MM.1S (cell line): ENCODE measurements around the gene TAS2R38.
"Not testable (repeated sequence)": the region's sequence is repeated elsewhere in the genome, so short reads cannot be mapped to it uniquely, and the experiment has no call there.

Experiments
- DNase-seq: peaks from one replicate; pipeline ENCODE4 v3.0.0-alpha.2; 2015
- H2AFZ ChIP-seq: fragments of 300-600 bp; sonication (generic); 2 replicates; pipeline ENCODE4 v1.6.0; 2016; ENCODE audit warnings: antibody characterized with exemption, low read length
- H3F3A ChIP-seq: fragments of 300-600 bp; sonication (generic); 2 replicates; pipeline ENCODE4 v1.6.1; 2016; ENCODE audit warnings: mild to moderate bottlenecking, antibody characterized with exemption, low read length, moderate library complexity, mixed read lengths; ENCODE audit not compliant: insufficient read depth
- H3K27ac ChIP-seq: fragments of 300-600 bp; sonication (generic); 2 replicates; pipeline ENCODE4 v1.5.1; 2016; ENCODE audit warnings: mild to moderate bottlenecking, low read length
- H3K27me3 ChIP-seq: fragments of 300-600 bp; sonication (generic); replicated peaks from 2 replicates; pipeline ENCODE4 v1.6.0; 2016; ENCODE audit warnings: low read length; ENCODE audit not compliant: insufficient read depth
- H3K36me3 ChIP-seq: fragments of 300-600 bp; sonication (generic); replicated peaks from 2 replicates; pipeline ENCODE4 v1.6.1; 2016; ENCODE audit warnings: mild to moderate bottlenecking, low read length, mixed read lengths; ENCODE audit not compliant: insufficient read depth
- H3K4me1 ChIP-seq: fragments of 300-600 bp; sonication (generic); 2 replicates; pipeline ENCODE4 v1.6.1; 2016; ENCODE audit warnings: low read length, mixed read lengths
- H3K4me2 ChIP-seq: fragments of 300-600 bp; sonication (generic); 2 replicates; pipeline ENCODE4 v1.6.0; 2016; ENCODE audit warnings: low read depth, low read length
- H3K4me3 ChIP-seq: fragments of 300-600 bp; sonication (generic); 2 replicates; pipeline ENCODE4 v1.5.1; 2016; ENCODE audit warnings: low read length, mixed read lengths
- H3K79me2 ChIP-seq: fragments of 300-600 bp; sonication (generic); 2 replicates; pipeline ENCODE4 v1.6.1; 2016; ENCODE audit warnings: mixed run types, low read length, mixed read lengths
- H3K9ac ChIP-seq: fragments of 300-600 bp; sonication (generic); 2 replicates; pipeline ENCODE4 v1.6.1; 2016; ENCODE audit warnings: low read length, mixed read lengths
- H3K9me2 ChIP-seq: fragments of 300-600 bp; sonication (generic); replicated peaks from 2 replicates; pipeline ENCODE4 v1.6.1; 2016; ENCODE audit warnings: mild to moderate bottlenecking, low read length, mixed read lengths; ENCODE audit not compliant: insufficient read depth
- H3K9me3 ChIP-seq: fragments of 300-600 bp; sonication (generic); replicated peaks from 2 replicates; pipeline ENCODE4 v1.6.1; 2016; ENCODE audit warnings: mild to moderate bottlenecking, low read length, mixed read lengths; ENCODE audit not compliant: insufficient read depth
- H4K20me1 ChIP-seq: fragments of 300-600 bp; sonication (generic); 2 replicates; pipeline ENCODE4 v1.6.1; 2016; ENCODE audit warnings: mild to moderate bottlenecking, low read length, moderate library complexity, mixed read lengths; ENCODE audit not compliant: insufficient read depth
- CTCF ChIP-seq: fragments of 300-600 bp; sonication (generic); IDR thresholded peaks from 2 replicates; pipeline ENCODE4 v1.5.1; 2016; ENCODE audit warnings: antibody characterized with exemption, low read length, mixed read lengths
- EZH2 ChIP-seq: fragments of 300-600 bp; sonication (generic); optimal IDR thresholded peaks from 2 replicates; pipeline ENCODE3; 2017; ENCODE audit warnings: low read depth, mild to moderate bottlenecking, antibody characterized with exemption, low read length, mixed read lengths
- EZH2phosphoT487 ChIP-seq: fragments of 300-600 bp; sonication (generic); IDR thresholded peaks from 2 replicates; pipeline ENCODE4 v1.6.1; 2018; ENCODE audit warnings: antibody characterized with exemption, low read length

TAS2R38 gene

GRCh38 chr7:141992156-141992555 is 18.6 kb upstream of the TAS2R38 start:
- no peak overlapping the region for H3K4me3 ChIP-seq
- no peaks in the 10 kb centered on the region for H3K27me3 ChIP-seq
- no peak overlapping the region for H3K27ac ChIP-seq
- no peak for DNase-seq
- H3K9me3 ChIP-seq, result no peaks in the 10 kb centered on the region
- H3K9me2 ChIP-seq, result no peaks in the 10 kb centered on the region
- no peaks in the 10 kb centered on the region for H3K79me2 ChIP-seq
- H3K9ac ChIP-seq, result no peak overlapping the region
- H2AFZ ChIP-seq, result no peak overlapping the region
- no peaks in the 10 kb centered on the region for H3K4me1 ChIP-seq
- no peaks in the 10 kb centered on the region for H3F3A ChIP-seq
- H3K4me2 ChIP-seq, result no peak overlapping the region
- no peak for TF ChIP-seq CTCF
- no peak for TF ChIP-seq EZH2
- TF ChIP-seq EZH2phosphoT487, result no peak
- H4K20me1 ChIP-seq, result no peaks in the 10 kb centered on the region
- H3K36me3 ChIP-seq, result no peaks in the 10 kb centered on the region

GRCh38 chr7:141991140-141991539 is 17.6 kb upstream of the TAS2R38 start:
- Histone ChIP-seq H3K4me1 (no peaks in the 10 kb centered on the region), H2AFZ (no peak overlapping the region), H3K9me3 (no peaks in the 10 kb centered on the region), H3K79me2 (no peaks in the 10 kb centered on the region), H4K20me1 (no peaks in the 10 kb centered on the region), H3K9ac (no peak overlapping the region), H3K36me3 (no peaks in the 10 kb centered on the region), H3F3A (no peaks in the 10 kb centered on the region), H3K4me2 (no peak overlapping the region), H3K9me2 (no peaks in the 10 kb centered on the region), H3K27me3 (no peaks in the 10 kb centered on the region), H3K4me3 (no peak overlapping the region), H3K27ac (no peak overlapping the region)
- no peak for DNase-seq
- no peak for TF ChIP-seq CTCF
- no peak for TF ChIP-seq EZH2
- TF ChIP-seq EZH2phosphoT487, result no peak

- no peaks in the 10 kb centered on the region for H3K9me3 ChIP-seq
- H3K79me2 ChIP-seq, result no peaks in the 10 kb centered on the region
- no peak for DNase-seq
- no peak overlapping the region for H3K4me3 ChIP-seq
- H3K4me1 ChIP-seq, result no peaks in the 10 kb centered on the region
- H2AFZ ChIP-seq, result no peak overlapping the region
- H3K4me2 ChIP-seq, result no peak overlapping the region
- no peak overlapping the region for H3K9ac ChIP-seq
- no peaks in the 10 kb centered on the region for H4K20me1 ChIP-seq
- H3K27ac ChIP-seq, result no peak overlapping the region
- no peaks in the 10 kb centered on the region for H3K9me2 ChIP-seq
- H3K36me3 ChIP-seq, result no peaks in the 10 kb centered on the region
- no peaks in the 10 kb centered on the region for H3K27me3 ChIP-seq
- H3F3A ChIP-seq, result no peaks in the 10 kb centered on the region
- TF ChIP-seq EZH2phosphoT487, result no peak
- TF ChIP-seq CTCF, result no peak
- TF ChIP-seq EZH2, result no peak
These were observed 16.6 kb upstream of the TAS2R38 start for GRCh38 chr7:141990011-141990725.

GRCh38 chr7:141987803-141988202 is 14.2 kb upstream of the TAS2R38 start:
- H3K9me2 ChIP-seq, H3K36me3 ChIP-seq, H2AFZ ChIP-seq, H3K9ac ChIP-seq, H4K20me1 ChIP-seq, H3K27me3 ChIP-seq, H3K9me3 ChIP-seq, DNase-seq, H3K4me3 ChIP-seq, H3F3A ChIP-seq, H3K79me2 ChIP-seq, H3K4me1 ChIP-seq, H3K27ac ChIP-seq, H3K4me2 ChIP-seq: not testable (repeated sequence)
